ENCODE results near the gene SOBP.

GRCh38 chr6:107594736-107595135 is 104.8 kb downstream of the SOBP start:
- TF ChIP-seq CTCF (IDR thresholded peaks at IDR 0.05) (no peak), ZFX (IDR thresholded peaks at IDR 0.05; ENCODE audit: borderline replicate concordance) (no peak)

Data from 22Rv1 (cell line).